Right renal pelvis (tissue), 4 donors: ENCODE measurements around the gene MYO1A. TPM values are rescaled to one million over a fixed set of nuclear protein-coding genes. Genes with fewer than 3 reads are reported as not detected.
"Not testable (repeated sequence)": the region's sequence is repeated elsewhere in the genome, so short reads cannot be mapped to it uniquely, and the experiment has no call there.

ENCODE experiments used
- DNase-seq, 4 donors: peaks; one replicate each; pipeline ENCODE4 v3.0.0-alpha.2; 2013; ENCODE audit warnings: low read depth in 4 of 4, low spot score in 3 of 4, missing footprints in 1 of 4
- polyA plus RNA-seq, 4 donors: library from polyadenylated mRNA; unstranded; fragments of 120-200 nt; gene quantifications; one replicate each; pipeline ENCODE4 v1.2.1, GENCODE V29; 2013; ENCODE audit not compliant: insufficient read length in 4 of 4

MYO1A gene
- polyA plus RNA-seq, 4 donors, result 0.08 to 0.39 (median 0.15) TPM

DNA sequence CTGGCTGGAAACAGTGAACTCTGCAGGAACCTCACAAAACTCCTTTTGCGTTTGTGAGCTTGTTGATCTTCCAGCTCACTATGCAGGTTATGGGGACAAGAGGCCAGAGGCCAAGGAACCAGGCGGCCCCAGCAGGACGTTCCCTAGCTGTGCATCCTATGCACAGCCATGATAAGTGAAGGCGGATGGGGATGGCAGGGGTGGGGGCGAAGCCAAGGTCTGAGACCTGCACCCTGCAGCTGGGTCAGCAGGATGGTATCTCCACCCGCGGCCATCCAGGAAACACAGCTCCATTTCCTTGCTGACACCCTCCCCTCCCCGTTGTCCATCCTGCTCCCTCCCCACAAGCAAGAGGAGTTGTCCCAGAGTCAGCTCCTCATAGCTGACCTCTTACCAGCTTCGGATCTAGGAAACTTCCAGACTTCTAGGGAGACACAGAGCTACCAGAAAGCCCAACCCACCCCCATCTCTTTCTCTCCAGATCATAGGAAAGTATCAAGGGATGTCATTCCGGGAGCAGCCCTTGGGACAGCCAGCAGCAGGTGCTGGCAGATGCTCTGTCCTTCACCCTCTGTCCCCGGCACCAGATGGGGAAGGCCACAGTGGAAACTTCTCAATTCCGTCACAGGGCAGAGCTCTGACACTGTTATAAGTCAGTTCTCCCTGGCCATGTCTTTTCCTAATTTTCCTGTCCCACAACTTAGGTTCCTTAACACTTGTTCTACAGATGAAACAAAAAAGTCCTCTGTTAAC, 53.0 kb downstream of the MYO1A start:
- DNase-seq, result no peak

DNA sequence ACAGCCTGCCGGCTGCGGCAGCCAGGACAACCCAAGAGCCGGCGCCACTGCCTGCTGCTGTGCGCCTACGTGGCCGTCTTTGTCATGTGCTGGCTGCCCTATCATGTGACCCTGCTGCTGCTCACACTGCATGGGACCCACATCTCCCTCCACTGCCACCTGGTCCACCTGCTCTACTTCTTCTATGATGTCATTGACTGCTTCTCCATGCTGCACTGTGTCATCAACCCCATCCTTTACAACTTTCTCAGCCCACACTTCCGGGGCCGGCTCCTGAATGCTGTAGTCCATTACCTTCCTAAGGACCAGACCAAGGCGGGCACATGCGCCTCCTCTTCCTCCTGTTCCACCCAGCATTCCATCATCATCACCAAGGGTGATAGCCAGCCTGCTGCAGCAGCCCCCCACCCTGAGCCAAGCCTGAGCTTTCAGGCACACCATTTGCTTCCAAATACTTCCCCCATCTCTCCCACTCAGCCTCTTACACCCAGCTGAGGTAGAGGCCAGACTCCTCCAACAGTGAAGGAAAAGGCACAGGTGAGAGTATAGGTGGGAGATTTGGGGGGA, 53.9 kb downstream of the MYO1A start:
- no peak for DNase-seq

GRCh38 chr12:56995201-56995929, 54.6 kb downstream of the MYO1A start:
- DNase-seq, result no peak

- DNase-seq, result no peak
These were observed 55.6 kb downstream of the MYO1A start for GRCh38 chr12:56994231-56994746.

GRCh38 chr12:56993346-56993745, 56.6 kb downstream of the MYO1A start:
- no peak for DNase-seq

GRCh38 chr12:56991319-56992246, 58.3 kb downstream of the MYO1A start:
- DNase-seq, result no peak

DNA sequence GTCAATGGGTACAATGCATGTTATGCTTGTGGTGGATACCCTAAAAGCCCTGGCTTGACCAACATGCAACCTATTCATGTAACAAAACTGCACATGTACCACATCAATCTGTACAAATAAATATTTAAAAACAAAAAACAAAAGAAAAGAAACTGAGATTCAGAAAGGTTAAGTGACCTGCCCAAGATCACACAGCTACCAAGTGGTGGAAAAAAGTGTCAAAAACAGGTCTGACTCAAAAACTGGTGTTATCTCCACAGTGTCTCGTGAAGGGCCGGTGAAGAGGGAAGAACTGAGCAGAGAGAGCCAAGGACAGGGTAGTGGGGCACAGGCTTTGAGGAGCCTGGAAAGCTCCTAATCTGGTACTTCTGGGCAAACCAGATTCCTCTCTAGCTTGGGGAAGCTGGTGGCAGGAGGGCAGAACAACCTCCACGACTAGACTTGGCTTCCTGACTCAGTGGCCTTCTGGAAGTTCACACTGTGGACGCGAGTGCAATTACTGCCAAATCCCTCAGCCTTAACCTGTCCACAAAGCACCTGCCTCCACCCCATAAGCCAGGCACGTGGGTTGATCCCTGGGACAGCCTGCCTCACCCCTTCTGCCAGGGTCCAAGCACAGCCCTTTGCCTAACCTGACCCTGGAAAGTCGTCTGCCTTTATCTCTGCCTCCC, 59.1 kb downstream of the MYO1A start:
- DNase-seq, result no peak

GRCh38 chr12:56989861-56990610, 59.9 kb downstream of the MYO1A start:
- no peak for DNase-seq

- DNase-seq, result no peak
These were observed 61.7 kb downstream of the MYO1A start for GRCh38 chr12:56988207-56988739.

GRCh38 chr12:56987551-56988053, 62.3 kb downstream of the MYO1A start:
- peak; percentile 51 to 71 (median 57) for DNase-seq

GRCh38 chr12:56987011-56987410, 62.9 kb downstream of the MYO1A start:
- no peak for DNase-seq

- not testable (repeated sequence) for DNase-seq
These were observed 64.2 kb downstream of the MYO1A start for GRCh38 chr12:56985714-56986113.

- no peak for DNase-seq
These were observed 66.5 kb downstream of the MYO1A start for GRCh38 chr12:56983386-56983785.

DNA sequence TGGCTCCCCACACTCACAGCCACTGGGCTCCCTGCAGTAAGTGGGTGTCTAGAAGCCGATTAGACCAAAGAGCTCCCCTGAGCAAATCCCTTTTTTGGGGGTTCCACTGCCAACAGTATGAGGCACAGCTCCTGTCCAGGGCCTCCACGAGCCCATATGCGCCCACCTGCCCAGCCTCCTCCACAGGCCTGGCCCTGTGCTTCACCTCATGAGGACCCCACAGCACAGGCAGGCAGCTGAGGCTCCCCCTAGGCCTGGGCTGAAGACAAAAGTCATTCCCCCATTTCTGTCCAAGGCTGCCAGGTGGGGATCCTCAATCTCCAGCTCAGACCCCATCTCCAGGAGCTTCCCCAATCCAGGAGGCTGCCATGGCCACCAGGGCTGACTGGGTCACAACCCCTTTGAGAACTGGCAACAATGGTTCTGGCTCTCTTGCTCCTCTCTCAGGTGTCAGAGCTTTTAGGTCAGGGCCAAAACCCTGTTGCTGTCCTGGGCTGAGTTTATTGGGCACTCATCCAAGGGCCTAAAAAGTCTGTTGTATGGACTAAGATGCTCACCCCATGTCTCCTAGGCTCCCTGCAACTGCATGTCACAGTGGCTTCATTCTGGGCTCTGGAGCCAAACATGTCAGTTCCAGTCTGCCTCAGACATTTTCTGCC, 67.2 kb downstream of the MYO1A start:
- DNase-seq, result not testable (repeated sequence)

DNA sequence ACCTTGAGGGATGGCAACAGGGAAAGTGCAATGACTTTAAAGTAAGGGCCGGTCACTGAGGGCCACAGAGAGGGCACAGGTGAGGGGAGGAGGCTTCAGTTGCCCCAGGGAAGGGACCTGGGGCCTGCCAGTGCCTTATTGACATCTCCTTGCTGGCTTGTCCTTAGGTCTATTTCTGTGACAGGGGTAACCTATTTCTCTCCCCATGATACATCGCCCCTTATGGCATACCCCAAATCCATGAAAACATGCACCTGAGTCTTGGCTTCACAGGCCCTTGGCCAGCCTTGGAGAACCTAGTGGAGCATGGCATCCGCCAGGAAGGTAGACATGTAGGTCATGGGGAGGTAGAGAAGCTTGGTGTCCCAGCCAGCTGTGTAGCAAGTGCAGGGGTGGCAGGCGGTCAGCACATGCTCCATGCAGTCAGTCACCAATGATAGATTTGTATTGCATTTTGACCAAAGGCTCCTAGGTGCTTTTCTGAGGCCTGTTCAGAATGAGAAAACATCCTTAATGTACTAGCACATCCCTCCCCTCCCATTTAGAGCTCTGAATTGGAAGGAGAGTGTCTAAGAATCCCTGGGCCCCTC, 68.9 kb downstream of the MYO1A start:
- no peak for DNase-seq

GRCh38 chr12:56980268-56980667, 69.7 kb downstream of the MYO1A start:
- DNase-seq, result no peak

GRCh38 chr12:56979628-56980027, 70.3 kb downstream of the MYO1A start:
- no peak for DNase-seq
